NCI-H524 treated with DMSO at 0.1 percent for 48 hours (cell line): ENCODE measurements around the gene PMFBP1.

Experiments
- DNase-seq: peaks from one replicate; lab custom pipeline; 2025; lab: John Stamatoyannopoulos, UW

Gene PMFBP1

GRCh38 chr16:72172105-72173034 is at the start of gene PMFBP1:
Gene PMFBP1 (minus strand): TSS chr16:72172155. CDS start chr16:72171208, 947 bp downstream.
- DNase-seq = no peak

GRCh38 chr16:72221630-72222024 is 49.7 kb upstream of the PMFBP1 start:
- DNase-seq = no peak

DNA sequence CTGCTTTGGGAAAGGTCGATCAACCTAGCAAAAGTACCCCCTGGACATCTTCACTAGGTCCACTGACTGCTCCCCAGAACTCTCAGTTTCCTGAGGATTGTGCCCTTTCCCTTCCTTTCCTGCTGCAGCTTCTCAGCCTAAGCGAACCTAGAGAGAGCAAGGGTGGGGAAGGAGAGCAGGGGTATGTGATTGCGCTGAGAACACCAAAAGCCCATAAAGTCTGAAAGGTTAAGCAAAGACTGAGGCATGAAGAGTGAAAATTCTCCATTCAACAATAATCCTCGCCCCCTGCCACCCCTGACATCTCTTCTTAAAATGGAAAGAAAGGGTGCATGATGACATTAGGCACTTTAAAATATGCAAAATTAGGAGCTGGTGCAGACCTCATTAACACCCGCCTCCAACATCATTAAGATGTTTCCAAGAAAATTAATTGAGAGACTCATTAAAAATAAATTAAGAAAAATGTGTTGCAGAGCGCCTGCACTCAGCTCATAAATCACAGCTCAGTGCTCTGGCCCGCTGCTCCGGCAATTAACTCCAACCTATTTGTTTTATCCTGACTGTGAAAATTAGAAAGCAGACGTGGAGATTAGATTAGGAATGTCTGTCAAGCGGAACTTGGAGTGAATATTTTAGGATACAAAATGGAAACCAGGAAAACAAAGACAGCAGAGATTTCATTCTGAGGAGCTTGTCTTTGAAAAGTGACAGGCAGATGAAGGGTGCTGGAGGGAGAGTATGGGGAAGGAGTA is 49.1 kb upstream of the PMFBP1 start:
- DNase-seq = peak; percentile 28

DNA sequence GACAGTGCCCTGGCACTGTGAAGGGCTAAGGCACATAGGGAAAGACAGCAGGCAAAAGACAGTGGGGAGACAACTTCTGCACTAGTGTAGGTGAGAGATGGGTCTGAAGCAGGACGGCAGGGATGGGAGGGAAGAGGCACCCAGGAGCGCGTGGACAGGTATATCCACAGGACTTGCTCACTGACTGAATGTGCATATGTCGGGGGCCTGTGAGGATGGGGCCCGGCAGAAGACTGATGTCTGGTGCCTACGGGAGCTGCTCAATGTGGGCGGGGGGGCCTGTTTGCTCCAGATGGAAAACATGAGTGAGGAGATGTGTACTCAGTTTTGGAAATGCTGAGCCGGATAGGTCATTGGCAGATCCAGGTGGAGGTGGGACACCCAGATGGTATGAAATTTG is 47.3 kb upstream of the PMFBP1 start:
- no peak for DNase-seq

DNA sequence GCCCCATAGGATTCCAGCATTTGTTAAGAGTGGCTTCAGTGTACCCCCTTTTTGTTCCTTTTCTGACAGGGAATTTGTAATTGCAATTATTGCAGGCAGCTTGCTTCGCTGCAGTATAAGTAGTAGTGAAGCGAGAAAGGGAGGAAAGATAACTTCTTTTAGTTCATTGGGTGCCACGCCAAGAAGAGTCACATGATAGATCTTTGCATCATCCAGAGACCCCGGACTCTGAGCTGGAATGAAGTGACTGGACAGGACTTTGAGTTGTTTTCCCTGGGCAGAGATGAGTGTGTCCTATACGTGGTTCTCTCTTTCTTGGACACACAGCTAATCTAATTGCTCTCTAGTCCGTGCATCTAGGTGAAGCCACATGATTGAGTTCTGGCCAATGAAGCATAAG is 44.8 kb upstream of the PMFBP1 start:
- no peak for DNase-seq

GRCh38 chr16:72214821-72215220 is 42.9 kb upstream of the PMFBP1 start:
- no peak for DNase-seq

GRCh38 chr16:72211110-72211509 is 39.2 kb upstream of the PMFBP1 start:
- DNase-seq = no peak

GRCh38 chr16:72210555-72210954 is 38.6 kb upstream of the PMFBP1 start:
- DNase-seq = no peak

DNA sequence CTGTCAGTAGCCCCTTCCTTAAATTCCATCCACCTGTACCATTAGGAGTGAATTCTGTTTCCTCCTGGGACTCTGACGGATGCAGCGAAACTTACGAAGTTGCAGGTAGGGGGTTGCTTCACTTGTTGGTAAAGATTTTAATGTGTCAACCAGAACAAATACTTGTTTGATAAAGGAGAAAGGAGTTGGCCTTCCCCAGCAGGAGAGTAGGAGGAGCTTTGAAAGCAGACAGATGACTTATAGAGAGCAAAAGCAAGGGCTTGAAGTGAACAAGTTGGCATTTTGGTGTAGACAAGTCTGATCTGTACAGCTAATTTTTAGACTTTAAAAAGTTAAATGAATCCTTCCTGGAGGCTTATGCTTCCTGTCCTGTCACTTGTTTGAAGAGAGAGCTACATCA is 38.1 kb upstream of the PMFBP1 start:
- DNase-seq = no peak

GRCh38 chr16:72206299-72206698 is 34.3 kb upstream of the PMFBP1 start:
- no peak for DNase-seq

- DNase-seq = no peak
Measured at GRCh38 chr16:72203401-72203800, 31.4 kb upstream of the PMFBP1 start.

GRCh38 chr16:72202014-72202413 is 30.1 kb upstream of the PMFBP1 start:
- DNase-seq = no peak

GRCh38 chr16:72201387-72201786 is 29.4 kb upstream of the PMFBP1 start:
- DNase-seq = no peak

GRCh38 chr16:72199761-72200337 is 27.9 kb upstream of the PMFBP1 start:
- DNase-seq = no peak

DNA sequence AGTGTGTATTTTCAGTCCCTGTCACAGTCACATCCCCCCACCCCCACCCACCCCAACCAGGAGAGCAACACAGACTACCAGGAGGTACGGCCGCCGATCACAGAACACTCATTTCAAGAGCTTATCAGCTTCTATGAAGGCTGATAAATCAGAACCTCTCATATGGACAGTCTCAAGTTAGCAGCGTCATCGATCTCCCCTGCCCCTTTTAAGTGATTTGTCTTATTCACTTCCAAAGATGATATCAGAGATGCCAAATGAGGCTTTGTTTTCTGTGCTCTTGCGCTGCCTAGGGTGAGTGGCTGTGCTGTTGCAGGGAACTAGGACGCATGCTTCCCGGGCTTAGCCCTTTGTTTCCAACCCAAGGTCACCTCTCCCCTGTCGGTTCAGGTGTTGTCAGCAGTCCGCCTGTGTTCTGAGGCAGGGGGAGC is 26.8 kb upstream of the PMFBP1 start:
- no peak for DNase-seq

GRCh38 chr16:72198021-72198711 is 26.2 kb upstream of the PMFBP1 start:
- peak; percentile 86 for DNase-seq

DNA sequence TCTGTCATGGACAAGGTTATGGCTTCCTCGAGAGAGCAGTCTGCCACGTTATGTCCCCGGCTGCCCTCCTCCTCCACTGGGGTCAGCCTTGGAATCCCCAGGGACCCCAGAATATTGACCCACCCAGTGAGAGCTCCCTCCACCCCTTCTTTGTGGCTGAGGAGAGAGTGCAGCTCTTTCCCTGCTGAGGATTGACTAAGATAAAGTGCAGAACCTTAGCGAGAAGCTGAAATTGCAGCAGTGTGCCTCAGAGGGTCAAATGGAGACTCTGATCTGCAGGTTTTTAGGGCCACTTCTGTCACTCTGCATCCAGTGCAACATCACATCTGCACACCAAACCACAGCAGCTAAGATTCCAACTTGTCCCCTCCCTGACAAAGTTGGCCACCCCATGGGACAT is 25.6 kb upstream of the PMFBP1 start:
- no peak for DNase-seq

- DNase-seq = no peak
Measured at GRCh38 chr16:72195609-72196008, 23.7 kb upstream of the PMFBP1 start.

DNA sequence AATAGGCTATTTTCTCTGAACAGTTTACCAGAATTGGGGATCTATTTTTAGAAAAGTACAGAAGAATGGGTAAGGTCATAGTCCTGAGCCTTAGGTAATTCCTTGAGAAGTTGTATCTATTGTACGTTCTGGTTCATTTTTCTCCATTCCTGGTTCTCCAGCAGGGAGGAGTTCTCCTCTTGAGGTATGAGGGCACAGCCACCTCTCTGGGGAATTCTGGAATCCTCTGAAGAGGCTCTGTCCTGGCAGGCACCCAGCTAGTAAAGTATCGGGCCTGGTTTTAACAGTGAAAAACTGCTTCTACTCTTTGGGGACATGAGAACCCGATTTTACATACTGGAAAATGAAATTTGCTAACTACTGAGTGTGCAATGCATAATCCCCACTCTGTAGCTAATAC is 19.6 kb upstream of the PMFBP1 start:
- no peak for DNase-seq

GRCh38 chr16:72189865-72190371 is 18.0 kb upstream of the PMFBP1 start:
- no peak for DNase-seq

DNA sequence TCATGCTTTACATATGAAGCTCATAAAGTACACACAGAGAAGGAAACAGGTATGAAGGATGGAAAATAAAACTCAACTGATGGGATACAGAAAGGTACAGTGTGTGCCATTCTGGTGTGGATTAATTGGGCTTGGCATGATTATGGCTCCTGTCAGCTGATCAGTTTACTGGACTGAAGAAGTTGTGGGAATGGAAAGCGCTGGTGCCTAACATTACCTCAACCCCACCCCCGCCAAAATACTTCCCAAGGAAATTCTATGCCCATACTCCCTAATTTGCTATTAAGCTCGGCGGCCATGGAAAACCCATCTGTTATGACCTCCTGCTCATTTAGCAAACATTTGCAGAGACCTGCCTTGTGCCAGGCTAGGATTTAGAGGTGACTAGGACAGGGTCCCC is 16.6 kb upstream of the PMFBP1 start:
- peak; percentile 67 for DNase-seq

DNA sequence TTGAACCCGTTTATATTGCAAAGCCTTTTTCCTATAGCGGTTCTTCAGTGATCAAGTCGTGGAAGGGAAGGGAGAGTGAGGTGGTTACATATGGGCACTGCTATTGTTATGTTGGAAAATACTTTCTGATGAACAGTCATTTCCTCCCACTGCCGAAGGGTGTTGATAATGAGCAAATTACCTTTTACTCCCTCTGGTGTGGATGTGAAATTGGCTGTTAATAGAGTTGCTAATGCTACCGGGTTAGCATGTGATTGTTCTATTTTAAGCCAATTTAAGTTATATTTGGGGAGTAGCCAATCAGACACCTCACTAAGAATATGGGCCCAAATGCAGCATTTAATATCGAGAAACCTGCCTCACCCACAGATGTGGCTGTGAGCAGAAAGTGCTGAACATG is 15.6 kb upstream of the PMFBP1 start:
- DNase-seq = no peak
